DMS53 treated with DMSO at 0.1 percent for 48 hours (cell line): ENCODE measurements around the gene LYSMD2.

Experiments
- DNase-seq: peaks from one replicate; lab custom pipeline; 2025; ENCODE audit not compliant: unreplicated experiment; lab: John Stamatoyannopoulos, UW

Gene LYSMD2

GRCh38 chr15:51720201-51720995 is 17.1 kb downstream of the LYSMD2 start:
- DNase-seq, result no peak

GRCh38 chr15:51718746-51719145 is 18.7 kb downstream of the LYSMD2 start:
- DNase-seq, result no peak

GRCh38 chr15:51718219-51718618 is 19.2 kb downstream of the LYSMD2 start:
- DNase-seq, result no peak

- no peak for DNase-seq
These were observed 22.5 kb downstream of the LYSMD2 start for GRCh38 chr15:51714911-51715310.

GRCh38 chr15:51714162-51714561 is 23.3 kb downstream of the LYSMD2 start:
- DNase-seq, result no peak

- no peak for DNase-seq
These were observed 28.4 kb downstream of the LYSMD2 start for GRCh38 chr15:51709031-51709430.

- peak; percentile 87 for DNase-seq
These were observed 29.4 kb downstream of the LYSMD2 start for GRCh38 chr15:51708013-51708412.

- DNase-seq, result no peak
These were observed 30.4 kb downstream of the LYSMD2 start for GRCh38 chr15:51706926-51707608.

GRCh38 chr15:51706291-51706690 is 31.2 kb downstream of the LYSMD2 start:
- no peak for DNase-seq

GRCh38 chr15:51702710-51703109 is 34.7 kb downstream of the LYSMD2 start:
- DNase-seq, result no peak

- no peak for DNase-seq
These were observed 38.1 kb downstream of the LYSMD2 start for GRCh38 chr15:51699373-51699772.

GRCh38 chr15:51697163-51697562 is 40.3 kb downstream of the LYSMD2 start:
- no peak for DNase-seq

- DNase-seq, result no peak
These were observed 40.9 kb downstream of the LYSMD2 start for GRCh38 chr15:51696566-51696965.

- no peak for DNase-seq
These were observed 45.3 kb downstream of the LYSMD2 start for GRCh38 chr15:51692154-51692553.

GRCh38 chr15:51688863-51689262 is 48.6 kb downstream of the LYSMD2 start:
- no peak for DNase-seq

- peak; percentile 18 for DNase-seq
These were observed 49.9 kb downstream of the LYSMD2 start for GRCh38 chr15:51687565-51687964.

- DNase-seq, result peak; percentile 71
These were observed 56.0 kb downstream of the LYSMD2 start, which contains the start of gene SCG3 for GRCh38 chr15:51681303-51681963. SCG3 (plus strand) TSS chr15:51681503; CDS start chr15:51681756, 253 bp downstream.

GRCh38 chr15:51680321-51680720 is 57.1 kb downstream of the LYSMD2 start:
- DNase-seq, result no peak

GRCh38 chr15:51678096-51678495 is 59.4 kb downstream of the LYSMD2 start:
- DNase-seq, result no peak

- DNase-seq, result no peak
These were observed 60.0 kb downstream of the LYSMD2 start for GRCh38 chr15:51677452-51677851.

- DNase-seq, result no peak
These were observed 60.4 kb downstream of the LYSMD2 start for GRCh38 chr15:51677021-51677420.

- DNase-seq, result no peak
These were observed 62.2 kb downstream of the LYSMD2 start for GRCh38 chr15:51675234-51675633.
